IMR-90 (cell line): ENCODE results near the gene SLC6A6. TPM values are rescaled to one million over a fixed set of nuclear protein-coding genes. Genes with fewer than 3 reads are reported as not detected.

ENCODE experiments used
- ATAC-seq: fragments of 200-7000 bp; cut with Tn5 transposase; 2 replicates; pipeline ENCODE4 v1.9.1; 2020; ENCODE audit warnings: low read depth, mild to moderate bottlenecking, moderate library complexity
- BruUV-seq: library from RNA; stranded (reverse); fragments of 400-500 nt; replicated peaks from 2 replicates; lab custom pipeline; 2021; lab: Mats Ljungman, UMichigan
- CTCF ChIA-PET: fragments of 300-600 bp; formaldehyde crosslinking; extraction: SDS; loops from one replicate; lab custom pipeline; 2021; ENCODE audit warnings: antibody characterized with exemption; lab: Yijun Ruan, JAX
- POLR2A ChIA-PET: fragments of 300-600 bp; sonication (Branson Sonifier 250); formaldehyde crosslinking; loops from one replicate; lab custom pipeline; 2022; ENCODE audit warnings: antibody characterized with exemption; ENCODE audit not compliant: unreplicated experiment; lab: Charles Lee
- DNase-seq: peaks from one replicate; pipeline ENCODE4 v3.0.0; 2013
- H2AFZ ChIP-seq: replicated peaks from 2 replicates; pipeline ENCODE3; 2013; ENCODE audit warnings: low read length, mild to moderate bottlenecking; ENCODE audit not compliant: poor library complexity
- H2AK5ac ChIP-seq: 2 replicates; pipeline ENCODE4 v1.6.1; 2013; ENCODE audit warnings: low read depth, low read length, inconsistent platforms
- H2AK9ac ChIP-seq: replicated peaks from 2 replicates; pipeline ENCODE3; 2013; ENCODE audit warnings: mild to moderate bottlenecking, low read depth, low read length, moderate library complexity; ENCODE audit not compliant: poor library complexity
- H2BK120ac ChIP-seq: 2 replicates; pipeline ENCODE4 v1.6.1; 2013; ENCODE audit warnings: low read depth, low read length, inconsistent platforms
- H2BK15ac ChIP-seq: 3 replicates; pipeline ENCODE4 v1.6.1; 2013; ENCODE audit warnings: low read depth, low read length, inconsistent platforms
- H2BK20ac ChIP-seq: 2 replicates; pipeline ENCODE4 v1.6.1; 2013; ENCODE audit warnings: low read depth, mild to moderate bottlenecking, inconsistent platforms, low read length, moderate library complexity
- H2BK5ac ChIP-seq: 2 replicates; pipeline ENCODE4 v1.6.1; 2013; ENCODE audit warnings: mild to moderate bottlenecking, low read depth, low read length, inconsistent platforms; ENCODE audit not compliant: poor library complexity, severe bottlenecking
- H3K14ac ChIP-seq: replicated peaks from 2 replicates; pipeline ENCODE4 v1.6.1; 2013; ENCODE audit warnings: low read depth, low read length, inconsistent platforms
- H3K18ac ChIP-seq: 2 replicates; pipeline ENCODE4 v1.6.1; 2013; ENCODE audit warnings: low read depth, low read length, control low read depth
- H3K23ac ChIP-seq: 2 replicates; pipeline ENCODE4 v1.6.1; 2013; ENCODE audit warnings: low read depth, low read length, inconsistent platforms
- H3K27ac ChIP-seq: 2 replicates; pipeline ENCODE4 v1.5.1; 2013; ENCODE audit warnings: mild to moderate bottlenecking, control low read depth, low read length; ENCODE audit not compliant: insufficient read depth
- H3K27me3 ChIP-seq: 2 replicates; pipeline ENCODE4 v1.6.1; 2013; ENCODE audit warnings: low read length; ENCODE audit not compliant: control insufficient read depth, insufficient read depth
- H3K36me3 ChIP-seq: 2 replicates; pipeline ENCODE4 v1.6.1; 2013; ENCODE audit warnings: low read length, mixed read lengths; ENCODE audit not compliant: control insufficient read depth, insufficient read depth
- H3K4ac ChIP-seq: 2 replicates; pipeline ENCODE4 v1.6.1; 2013; ENCODE audit warnings: low read depth, low read length, inconsistent platforms
- H3K4me1 ChIP-seq: 2 replicates; pipeline ENCODE4 v1.6.1; 2013; ENCODE audit warnings: low read length, mixed read lengths; ENCODE audit not compliant: control insufficient read depth, insufficient read depth
- H3K4me2 ChIP-seq: 2 replicates; pipeline ENCODE4 v1.6.1; 2013; ENCODE audit warnings: low read depth, mild to moderate bottlenecking, control low read depth, low read length, moderate library complexity
- H3K4me3 ChIP-seq: 2 replicates; pipeline ENCODE4 v1.5.1; 2013; ENCODE audit warnings: low read depth, mild to moderate bottlenecking, control low read depth, low read length, moderate library complexity; ENCODE audit not compliant: insufficient read depth
- H3K56ac ChIP-seq: 2 replicates; pipeline ENCODE4 v1.6.1; 2013; ENCODE audit warnings: low read length, inconsistent platforms; ENCODE audit not compliant: insufficient read depth; ENCODE audit errors: extremely low read depth
- H3K79me1 ChIP-seq, 2 experiments: 2 replicates each; pipeline ENCODE4 v1.6.1; 2013; ENCODE audit warnings: low read length in 2 of 2, inconsistent platforms in 1 of 2, low read depth in 1 of 2
- H3K9ac ChIP-seq: 2 replicates; pipeline ENCODE4 v1.6.1; 2013; ENCODE audit warnings: low read depth, low read length, control low read depth
- H3K9me1 ChIP-seq: 2 replicates; pipeline ENCODE4 v1.6.1; 2013; ENCODE audit warnings: low read length, inconsistent platforms; ENCODE audit not compliant: insufficient read depth
- H3K9me3 ChIP-seq: 2 replicates; pipeline ENCODE4 v1.6.1; 2013; ENCODE audit warnings: low read length; ENCODE audit not compliant: control insufficient read depth, insufficient read depth
- H4K20me1 ChIP-seq: 2 replicates; pipeline ENCODE4 v1.6.1; 2013; ENCODE audit warnings: low read length, inconsistent platforms; ENCODE audit not compliant: insufficient read depth
- H4K5ac ChIP-seq: 2 replicates; pipeline ENCODE4 v1.6.1; 2013; ENCODE audit warnings: mild to moderate bottlenecking, low read depth, low read length, control low read depth
- H4K8ac ChIP-seq, 2 experiments: 2 replicates each; pipeline ENCODE4 v1.6.1; 2013; ENCODE audit warnings: low read depth in 2 of 2, low read length in 2 of 2, control low read depth in 1 of 2, inconsistent platforms in 1 of 2
- H4K91ac ChIP-seq: 2 replicates; pipeline ENCODE4 v1.6.1; 2013; ENCODE audit warnings: low read depth, low read length, inconsistent platforms; ENCODE audit not compliant: insufficient read depth
- BHLHE40 ChIP-seq: fragments of 150-350 bp; IDR thresholded peaks from 2 replicates; pipeline ENCODE4 v1.6.1; 2016; ENCODE audit warnings: mild to moderate bottlenecking, low read depth, low read length
- CEBPB ChIP-seq: IDR thresholded peaks from 2 replicates; pipeline ENCODE4 v1.6.1; 2012; ENCODE audit warnings: low read depth, low read length, improper control_type of control experiment
- CHD1 ChIP-seq: IDR thresholded peaks from 2 replicates; pipeline ENCODE4 v1.6.1; 2012; ENCODE audit warnings: low read depth, low read length, improper control_type of control experiment
- CTCF ChIP-seq: conservative IDR thresholded peaks from 2 replicates; pipeline ENCODE4 v1.5.1; 2012; ENCODE audit warnings: mild to moderate bottlenecking, low read depth, low read length, improper control_type of control experiment
- FOS ChIP-seq: fragments of 150-350 bp; IDR thresholded peaks from 2 replicates; pipeline ENCODE4 v1.6.1; 2016; ENCODE audit warnings: low read depth, low read length
- MAFK ChIP-seq: IDR thresholded peaks from 2 replicates; pipeline ENCODE4 v1.6.1; 2012; ENCODE audit warnings: low read depth, low read length, improper control_type of control experiment
- NFE2L2 ChIP-seq: fragments of 150-350 bp; IDR thresholded peaks from 2 replicates; pipeline ENCODE4 v1.6.1; 2016; ENCODE audit warnings: low read depth, mild to moderate bottlenecking, low read length
- POLR2A ChIP-seq: IDR thresholded peaks from 2 replicates; pipeline ENCODE4 v1.6.1; 2012; ENCODE audit warnings: mild to moderate bottlenecking, low read depth, low read length
- RAD21 ChIP-seq: IDR thresholded peaks from 2 replicates; pipeline ENCODE4 v1.6.1; 2012; ENCODE audit warnings: low read length, improper control_type of control experiment
- RCOR1 ChIP-seq: IDR thresholded peaks from 2 replicates; pipeline ENCODE4 v1.6.1; 2012; ENCODE audit warnings: mild to moderate bottlenecking, low read length, improper control_type of control experiment; ENCODE audit not compliant: insufficient replicate concordance
- RFX5 ChIP-seq: IDR thresholded peaks from 2 replicates; pipeline ENCODE4 v1.8.0; 2012; ENCODE audit warnings: low read depth, mild to moderate bottlenecking, low read length, moderate library complexity
- SMC3 ChIP-seq: fragments of 150-350 bp; IDR thresholded peaks from 2 replicates; pipeline ENCODE4 v1.6.1; 2016; ENCODE audit warnings: low read depth, mild to moderate bottlenecking, antibody characterized with exemption, low read length, moderate library complexity
- whole genome bisulfite sequencing, 2 experiments: methylation state at CpG; one replicate each; pipeline versions ENCODE4 v1.1.5 to v1.1.7; 2013; ENCODE audit warnings: missing lambda C conversion rate in 2 of 2; ENCODE audit not compliant: insufficient read length in 1 of 2; ENCODE audit errors: extremely low coverage in 2 of 2; 5-methylcytosine and 5-hydroxymethylcytosine counted together
- dilution Hi-C: fragments of 300-500 bp; cut with HindIII; formaldehyde crosslinking; loops from one replicate; pipeline ENCODE4 v1.14.3; 2018; ENCODE audit warnings: low sequenced_read_pairs; ENCODE audit not compliant: unreplicated experiment
- in situ Hi-C: fragments of 300-500 bp; cut with MboI; formaldehyde crosslinking; loops from 3 replicates; pipeline ENCODE4 v1.14.3; 2019; ENCODE audit warnings: low sequenced_read_pairs, inconsistent platforms, mixed read lengths
- intact Hi-C: fragments of 100-400 bp; cut with micrococcal nuclease; formaldehyde crosslinking; loops from 2 replicates; pipeline ENCODE4 v1.10.0; 2022
- polyA plus RNA-seq, 3 experiments: library from polyadenylated mRNA; depleted of rRNA; stranded (reverse); fragments of >200 nt; gene quantifications; 2 replicates each; pipeline ENCODE4 v1.2.3, GENCODE V29; 2012; ENCODE audit warnings: low replicate concordance in 1 of 3
- total RNA-seq: library from RNA; depleted of rRNA; stranded (reverse); fragments of >200 nt; gene quantifications from 2 replicates; pipeline ENCODE4 v1.2.3, GENCODE V29; 2012
- TF ChIP-seq, protein P1 (sequence below): fragments of 150-350 bp; IDR thresholded peaks from 2 replicates; pipeline ENCODE4 v1.6.1; 2016; ENCODE audit warnings: low read depth, mild to moderate bottlenecking, low read length, moderate library complexity, borderline replicate concordance
- TF ChIP-seq, protein P2 (sequence below): fragments of 150-350 bp; IDR thresholded peaks from 2 replicates; pipeline ENCODE4 v1.6.1; 2017; ENCODE audit warnings: mild to moderate bottlenecking, antibody characterized with exemption, low read length, low read depth

SLC6A6 gene
- total and polyA plus RNA-seq, 2 of the 4 experiments (the other 2 are of a cell fraction): 29.9 to 39.4 TPM

DNA sequence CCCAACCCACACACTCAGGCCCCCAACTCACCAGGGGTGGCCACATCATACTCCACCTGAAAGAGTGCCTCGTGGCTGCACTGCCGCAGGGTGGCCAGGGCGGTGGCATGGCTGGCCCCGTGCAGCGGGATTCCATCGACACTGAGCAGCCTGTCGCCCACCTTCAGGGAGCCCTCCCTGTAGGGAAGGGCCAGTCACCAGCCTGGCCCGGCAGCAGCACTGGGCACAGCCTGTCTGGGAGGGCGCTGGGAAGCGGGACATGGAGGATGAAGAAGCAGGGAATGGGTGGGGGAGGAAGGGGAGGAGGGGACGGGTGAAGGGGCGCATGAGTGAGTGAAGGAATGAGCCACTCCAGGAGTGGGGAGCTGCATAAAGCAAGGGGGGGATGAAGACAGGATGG is 119.2 kb downstream of the SLC6A6 start:
- H3K27me3 ChIP-seq: peaks cover 16% of the 10 kb centered on the region; the same call in 1 of the 2 replicates
- POLR2A ChIA-PET: no interaction called here
- H4K5ac ChIP-seq: no peak overlapping the region
- dilution Hi-C loops (no loop called here), intact Hi-C loops (no loop called here), in situ Hi-C loops (no loop called here)
- no peak overlapping the region for H2BK20ac ChIP-seq
- ATAC-seq: no peak
- WGBS, 2 experiments: 46% methylated on average over 3 of the region's 12 CpGs; no CpG with 5 or more reads in 1 of the 2 experiments
- no peak overlapping the region for H3K23ac ChIP-seq
- no peaks in the 10 kb centered on the region for H3K79me1 ChIP-seq
- peaks cover 2% of the 10 kb centered on the region; the same call in 1 of the 2 replicates for H3K4me1 ChIP-seq
- no peak overlapping the region for H2BK120ac ChIP-seq
- H3K27ac ChIP-seq: no peak overlapping the region
- H3K9me3 ChIP-seq: no peaks in the 10 kb centered on the region
- no peaks in the 10 kb centered on the region for H3K9me1 ChIP-seq
- H3K18ac ChIP-seq: no peak overlapping the region
- no peak overlapping the region for H3K9ac ChIP-seq
- no peak overlapping the region for H2BK5ac ChIP-seq
- TF ChIP-seq, protein P1, sequence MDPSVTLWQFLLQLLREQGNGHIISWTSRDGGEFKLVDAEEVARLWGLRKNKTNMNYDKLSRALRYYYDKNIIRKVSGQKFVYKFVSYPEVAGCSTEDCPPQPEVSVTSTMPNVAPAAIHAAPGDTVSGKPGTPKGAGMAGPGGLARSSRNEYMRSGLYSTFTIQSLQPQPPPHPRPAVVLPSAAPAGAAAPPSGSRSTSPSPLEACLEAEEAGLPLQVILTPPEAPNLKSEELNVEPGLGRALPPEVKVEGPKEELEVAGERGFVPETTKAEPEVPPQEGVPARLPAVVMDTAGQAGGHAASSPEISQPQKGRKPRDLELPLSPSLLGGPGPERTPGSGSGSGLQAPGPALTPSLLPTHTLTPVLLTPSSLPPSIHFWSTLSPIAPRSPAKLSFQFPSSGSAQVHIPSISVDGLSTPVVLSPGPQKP: no peak
- TF ChIP-seq CHD1: no peak
- TF ChIP-seq SMC3: no peak
- no peak for TF ChIP-seq RAD21
- no peak for TF ChIP-seq POLR2A
- no peak for TF ChIP-seq NFE2L2
- no peak for TF ChIP-seq MAFK
- TF ChIP-seq BHLHE40: no peak
- no peak for TF ChIP-seq CTCF
- no peak for TF ChIP-seq RFX5
- no peak for TF ChIP-seq RCOR1
- TF ChIP-seq FOS: no peak
- TF ChIP-seq, protein P2, sequence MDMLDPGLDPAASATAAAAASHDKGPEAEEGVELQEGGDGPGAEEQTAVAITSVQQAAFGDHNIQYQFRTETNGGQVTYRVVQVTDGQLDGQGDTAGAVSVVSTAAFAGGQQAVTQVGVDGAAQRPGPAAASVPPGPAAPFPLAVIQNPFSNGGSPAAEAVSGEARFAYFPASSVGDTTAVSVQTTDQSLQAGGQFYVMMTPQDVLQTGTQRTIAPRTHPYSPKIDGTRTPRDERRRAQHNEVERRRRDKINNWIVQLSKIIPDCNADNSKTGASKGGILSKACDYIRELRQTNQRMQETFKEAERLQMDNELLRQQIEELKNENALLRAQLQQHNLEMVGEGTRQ: no peak
- no peak for TF ChIP-seq CEBPB
- CTCF ChIA-PET: no interaction called here
- no peak overlapping the region for H3K56ac ChIP-seq
- no peak overlapping the region for H3K14ac ChIP-seq
- H3K4me2 ChIP-seq: no peak overlapping the region
- no peak overlapping the region for H3K4ac ChIP-seq
- H2BK15ac ChIP-seq: no peak overlapping the region
- H3K36me3 ChIP-seq: no peaks in the 10 kb centered on the region
- H3K4me3 ChIP-seq: no peak overlapping the region
- no peak overlapping the region for H2AK9ac ChIP-seq
- BruUV-seq: no TSS peak
- no peaks in the 10 kb centered on the region for H4K20me1 ChIP-seq
- H2AFZ ChIP-seq: no peak overlapping the region
- no peak overlapping the region for H4K8ac ChIP-seq
- DNase-seq: no peak
- no peak overlapping the region for H2AK5ac ChIP-seq
- no peak overlapping the region for H4K91ac ChIP-seq
